Neural crest cell (in vitro differentiated cells): Measurements from ENCODE around the gene LENG8. TPM values are rescaled to one million over a fixed set of nuclear protein-coding genes. Genes with fewer than 3 reads are reported as not detected.
A peak's percentile ranks its signal among the peaks of the same experiment; 100 is the strongest.
"Not testable (repeated sequence)": the region's sequence is repeated elsewhere in the genome, so short reads cannot be mapped to it uniquely, and the experiment has no call there.

Experiments
- DNase-seq: peaks from one replicate; pipeline ENCODE4 v3.0.0; 2021; ENCODE audit warnings: low read depth, mixed read lengths, low spot score
- H3K27ac Mint-ChIP-seq: one replicate; pipeline ENCODE4 v1.8.0; 2021; ENCODE audit warnings: mild to moderate bottlenecking, mixed read lengths; ENCODE audit not compliant: unreplicated experiment
- H3K27me3 Mint-ChIP-seq: 2 replicates; pipeline ENCODE4 v1.8.0; 2021; ENCODE audit warnings: low read depth, mild to moderate bottlenecking, mixed read lengths
- H3K36me3 Mint-ChIP-seq: 2 replicates; pipeline ENCODE4 v1.8.0; 2021; ENCODE audit warnings: low read depth, mild to moderate bottlenecking, mixed read lengths
- H3K4me1 Mint-ChIP-seq: 2 replicates; pipeline ENCODE4 v1.8.0; 2021; ENCODE audit warnings: mixed read lengths
- H3K4me3 Mint-ChIP-seq: one replicate; pipeline ENCODE4 v1.8.0; 2021; ENCODE audit warnings: mild to moderate bottlenecking, mixed read lengths
- H3K9me3 Mint-ChIP-seq: 2 replicates; pipeline ENCODE4 v1.8.0; 2021; ENCODE audit warnings: mixed read lengths
- CTCF ChIP-seq: fragments of 200-600 bp; sonication (generic); conservative IDR thresholded peaks from 2 replicates; pipeline ENCODE4 v1.5.0; 2021; ENCODE audit warnings: antibody characterized with exemption, mild to moderate bottlenecking
- total RNA-seq: library from RNA; stranded (reverse); gene quantifications from 2 replicates; pipeline ENCODE4 v1.2.1, GENCODE V29; 2021

Gene LENG8
- total RNA-seq, 1 donor from 2014 or later = 161 TPM

DNA sequence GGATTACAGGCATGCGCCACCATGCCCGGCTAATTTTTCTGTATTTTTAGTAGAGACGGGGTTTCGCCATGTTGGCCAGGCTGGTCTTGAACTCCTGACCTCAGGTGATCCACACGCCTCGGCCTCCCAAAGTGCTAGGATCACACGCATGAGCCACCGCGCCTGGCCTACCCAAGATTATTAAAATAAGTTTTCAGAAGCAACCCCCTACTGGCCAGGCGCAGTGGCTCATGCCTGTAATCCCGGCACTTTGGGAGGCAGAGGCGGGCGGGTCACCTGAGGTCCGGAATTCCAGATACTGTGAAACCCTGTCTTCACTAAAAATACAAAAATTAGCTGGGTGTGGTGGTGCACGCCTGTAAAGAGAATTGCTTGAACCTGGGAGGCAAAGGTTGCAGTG is 2.6 kb upstream of the LENG8 start:
- DNase-seq, H3K9me3 Mint-ChIP-seq, H3K27me3 Mint-ChIP-seq, H3K27ac Mint-ChIP-seq: not testable (repeated sequence)
- H3K4me3 Mint-ChIP-seq = peak overlapping the region; percentile 62
- TF ChIP-seq CTCF = peak; percentile 31
- H3K36me3 Mint-ChIP-seq = peaks cover 14% of the 10 kb centered on the region
- peaks cover 41% of the 10 kb centered on the region for H3K4me1 Mint-ChIP-seq

DNA sequence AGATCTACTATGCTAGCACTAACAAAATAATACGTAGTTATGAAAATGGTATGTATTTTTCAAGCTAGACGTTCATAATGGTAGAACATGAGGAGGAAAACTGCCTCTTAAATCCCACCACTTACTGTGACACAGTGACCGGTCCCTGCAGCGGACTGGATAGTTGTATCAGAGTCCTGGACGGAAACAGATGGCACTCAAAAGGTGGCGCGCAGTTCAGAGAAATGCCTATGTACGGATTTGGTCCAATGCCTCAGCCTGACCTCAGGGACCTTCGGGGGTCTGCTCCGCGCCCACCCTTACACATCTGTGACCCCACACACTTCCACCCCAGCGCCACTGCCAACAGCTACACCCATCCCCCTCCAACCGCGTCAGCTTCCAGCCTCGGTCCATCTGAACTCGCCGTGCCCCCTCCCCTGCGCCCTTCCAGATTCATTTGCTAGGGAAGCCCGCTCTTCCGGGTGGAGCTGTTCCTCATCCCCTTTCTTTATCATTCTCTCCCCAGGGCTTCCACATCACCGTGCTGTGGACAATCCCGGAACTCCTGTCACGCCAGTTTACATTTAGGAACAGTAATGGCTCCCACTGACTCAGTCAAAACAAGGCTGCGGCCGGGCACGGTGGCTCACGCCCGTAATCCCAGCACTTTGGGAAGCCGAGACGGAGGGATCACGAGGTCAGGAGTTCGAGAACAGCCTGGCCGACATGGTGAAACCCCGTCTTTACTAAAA is 792 bp upstream of the LENG8 start:
- Mint-ChIP-seq H3K4me3 (peak overlapping the region; percentile 100), H3K27ac (peak overlapping the region; percentile 99), H3K27me3 (peaks cover 4% of the 10 kb centered on the region), H3K4me1 (peaks cover 37% of the 10 kb centered on the region), H3K36me3 (peaks cover 14% of the 10 kb centered on the region), H3K9me3 (no peaks in the 10 kb centered on the region)
- TF ChIP-seq CTCF = no peak
- DNase-seq = peak; percentile 38

DNA sequence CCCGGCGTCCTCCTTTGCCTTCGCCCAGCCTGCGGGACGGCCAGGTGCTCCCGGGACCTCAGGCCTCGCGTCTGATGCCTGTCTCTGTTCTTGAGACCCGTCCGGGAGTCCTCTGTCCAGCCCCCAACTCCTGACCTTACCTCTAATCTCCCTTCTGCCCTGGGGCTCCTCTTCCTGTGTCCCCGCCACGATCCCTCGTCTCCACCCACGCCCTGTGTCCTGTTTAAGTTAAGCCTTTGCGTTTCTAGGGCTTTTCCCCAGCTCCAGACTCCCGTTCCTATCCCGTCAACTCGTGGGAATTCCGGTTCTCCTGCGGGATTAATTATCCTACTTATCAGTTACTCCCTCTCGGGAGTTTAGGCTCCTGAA is 686 bp downstream of the LENG8 start:
- Mint-ChIP-seq H3K4me3 (peak overlapping the region; percentile 100), H3K27me3 (peaks cover 4% of the 10 kb centered on the region), H3K27ac (peak overlapping the region; percentile 93), H3K36me3 (peaks cover 20% of the 10 kb centered on the region), H3K4me1 (peaks cover 37% of the 10 kb centered on the region), H3K9me3 (no peaks in the 10 kb centered on the region)
- no peak for TF ChIP-seq CTCF
- DNase-seq = no peak

- no peak overlapping the region for H3K27ac Mint-ChIP-seq
Observed at GRCh38 chr19:54451331-54451871, 2.4 kb downstream of the LENG8 start.

GRCh38 chr19:54451997-54452396 is 3.0 kb downstream of the LENG8 start:
- H3K4me1 Mint-ChIP-seq = peaks cover 34% of the 10 kb centered on the region
- no peak overlapping the region for H3K27ac Mint-ChIP-seq
- H3K9me3 Mint-ChIP-seq = no peaks in the 10 kb centered on the region
- peaks cover 4% of the 10 kb centered on the region for H3K27me3 Mint-ChIP-seq
- DNase-seq = no peak
- no peak for TF ChIP-seq CTCF
- peaks cover 20% of the 10 kb centered on the region for H3K36me3 Mint-ChIP-seq
- no peak overlapping the region for H3K4me3 Mint-ChIP-seq

More at GRCh38 chr19:54451331-54451871, 2.4 kb downstream of the LENG8 start:
- no peaks in the 10 kb centered on the region for H3K9me3 Mint-ChIP-seq
- peaks cover 20% of the 10 kb centered on the region for H3K36me3 Mint-ChIP-seq
- TF ChIP-seq CTCF = no peak
- H3K4me3 Mint-ChIP-seq = peak overlapping the region; percentile 100
- no peak for DNase-seq
- peaks cover 4% of the 10 kb centered on the region for H3K27me3 Mint-ChIP-seq
- H3K4me1 Mint-ChIP-seq = peaks cover 37% of the 10 kb centered on the region
